ENCODE data around the gene MATR3.
"Not testable (repeated sequence)": the region's sequence is repeated elsewhere in the genome, so short reads cannot be mapped to it uniquely, and the experiment has no call there.

MATR3 gene

DNA sequence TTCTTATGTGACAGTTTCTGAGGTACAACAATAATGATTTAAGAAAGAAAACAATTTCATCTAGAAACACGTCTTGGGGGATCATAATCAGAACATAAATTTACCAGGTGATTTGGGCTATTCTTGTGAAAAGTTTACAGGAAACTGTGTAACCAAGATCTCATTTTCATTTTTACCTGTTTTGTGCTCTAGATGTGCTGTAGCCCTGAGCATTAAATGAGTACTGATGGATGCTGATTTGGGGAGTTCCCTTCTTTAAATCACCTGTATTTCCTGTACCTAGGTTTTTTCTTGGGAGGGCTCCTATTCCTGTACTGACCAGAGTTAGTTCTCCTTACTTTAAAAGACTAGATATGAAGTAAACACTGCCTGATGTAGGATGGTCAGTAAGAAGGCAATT, 12.7 kb downstream of the MATR3 start:
- no peak overlapping the region for H3K4me3 ChIP-seq (replicated peaks in 1 of 2; ENCODE audit: low read depth in 2 of 2, low read length in 2 of 2)
- no peak for TF ChIP-seq CTCF (IDR thresholded peaks at IDR 0.05; ENCODE audit: low read depth, low read length)
- DNase-seq (ENCODE audit: low read depth in 2 of 2), result no peak

- DNase-seq (ENCODE audit: low read depth in 2 of 2), result no peak
- no peak overlapping the region for H3K4me3 ChIP-seq (replicated peaks in 1 of 2; ENCODE audit: low read depth in 2 of 2, low read length in 2 of 2)
- TF ChIP-seq CTCF (IDR thresholded peaks at IDR 0.05; ENCODE audit: low read depth, low read length), result no peak
Observed at GRCh38 chr5:139306628-139307379, 13.3 kb downstream of the MATR3 start.

DNA sequence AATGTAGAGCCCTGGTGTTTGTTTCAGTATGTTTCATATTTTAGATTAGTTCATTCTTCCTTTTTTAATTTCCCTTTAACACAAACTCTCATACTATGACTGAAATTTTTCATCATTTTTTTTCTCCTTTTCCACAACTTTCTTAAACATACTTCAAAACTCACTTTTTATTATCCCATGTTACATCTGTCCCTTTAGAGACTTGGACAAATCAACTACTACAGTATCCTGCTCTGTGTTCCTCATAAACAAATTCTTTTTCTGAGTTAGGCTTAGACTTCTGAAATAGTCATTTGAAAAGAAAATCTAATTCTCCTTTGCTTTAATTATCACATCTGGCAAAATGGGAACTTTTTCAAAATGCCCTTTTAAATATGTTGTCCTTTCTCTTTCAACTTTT, 15.3 kb downstream of the MATR3 start:
- no peak overlapping the region for H3K4me3 ChIP-seq (replicated peaks in 1 of 2; ENCODE audit: low read depth in 2 of 2, low read length in 2 of 2)
- TF ChIP-seq CTCF (IDR thresholded peaks at IDR 0.05; ENCODE audit: low read depth, low read length), result no peak
- DNase-seq (ENCODE audit: low read depth in 2 of 2), result no peak

DNA sequence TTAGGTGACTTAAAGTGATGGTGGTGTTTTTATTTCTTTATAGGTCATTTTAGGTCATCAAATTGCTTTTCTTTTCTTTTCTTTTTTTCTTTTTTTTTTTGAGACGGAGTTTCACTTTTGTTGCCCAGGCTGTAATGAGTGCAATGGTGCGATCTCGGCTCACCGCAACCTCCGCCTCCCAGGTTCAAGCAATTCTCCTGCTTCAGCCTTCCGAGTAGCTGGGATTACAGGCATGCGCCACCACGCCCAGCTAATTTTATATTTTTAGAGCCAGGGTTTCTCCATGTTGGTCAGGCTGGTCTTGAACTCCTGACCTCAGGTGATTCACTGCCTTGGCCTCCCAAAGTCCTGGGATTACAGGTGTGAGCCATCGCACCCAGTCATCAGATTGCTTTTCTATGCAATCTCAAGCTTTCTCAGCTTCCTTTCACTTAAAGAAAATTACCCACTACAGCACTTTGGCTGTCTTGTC, 17.2 kb downstream of the MATR3 start:
- not testable (repeated sequence) for H3K4me3 ChIP-seq (replicated peaks in 1 of 2; ENCODE audit: low read depth in 2 of 2, low read length in 2 of 2)
- peak in 1 of 2 donors; percentile 52 for DNase-seq (ENCODE audit: low read depth in 2 of 2)

DNA sequence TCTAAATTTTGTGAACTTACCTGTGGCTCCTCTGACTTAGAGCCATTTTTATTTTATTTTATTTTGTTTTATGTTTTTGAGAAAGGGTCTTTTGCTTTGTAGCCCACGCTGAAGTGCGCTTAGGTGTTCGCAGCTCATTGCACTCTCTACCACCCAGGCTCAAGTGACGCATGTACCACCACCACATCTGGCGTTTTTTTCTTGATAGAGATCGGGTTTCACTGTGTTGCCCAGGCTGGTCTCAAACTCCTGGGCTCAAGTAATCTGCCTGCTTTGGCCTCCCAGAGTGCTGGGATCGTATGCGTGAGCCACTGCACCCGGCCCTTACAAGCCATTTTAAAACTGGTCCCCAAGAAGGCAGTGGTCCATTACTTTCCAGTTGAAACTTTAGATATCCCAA, 18.5 kb downstream of the MATR3 start:
- no peak for TF ChIP-seq CTCF (IDR thresholded peaks at IDR 0.05; ENCODE audit: low read depth, low read length)
- no peak overlapping the region for H3K4me3 ChIP-seq (replicated peaks in 1 of 2; ENCODE audit: low read depth in 2 of 2, low read length in 2 of 2)
- DNase-seq (ENCODE audit: low read depth in 2 of 2), result no peak

DNA sequence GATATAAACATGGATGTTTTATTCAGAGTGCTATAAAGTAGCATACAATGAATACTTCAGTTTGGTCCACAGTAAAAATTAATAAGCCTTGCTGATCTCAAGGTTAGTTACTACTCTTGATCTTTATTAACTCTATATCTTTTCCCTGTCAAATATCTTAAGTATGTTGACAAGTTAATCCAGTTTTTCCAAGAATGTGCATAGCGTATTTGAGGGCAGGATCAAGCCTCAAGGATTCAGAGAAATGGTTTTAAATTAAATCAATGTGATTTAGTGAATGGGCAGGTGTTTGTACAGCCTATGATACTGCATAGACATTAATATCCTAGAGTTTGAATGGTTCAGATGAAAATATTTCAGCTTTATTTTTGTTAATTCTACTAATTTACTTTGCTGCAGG, 20.7 kb downstream of the MATR3 start:
- H3K4me3 ChIP-seq (replicated peaks in 1 of 2; ENCODE audit: low read depth in 2 of 2, low read length in 2 of 2), result no peak overlapping the region
- DNase-seq (ENCODE audit: low read depth in 2 of 2), result no peak
- TF ChIP-seq CTCF (IDR thresholded peaks at IDR 0.05; ENCODE audit: low read depth, low read length), result no peak

DNA sequence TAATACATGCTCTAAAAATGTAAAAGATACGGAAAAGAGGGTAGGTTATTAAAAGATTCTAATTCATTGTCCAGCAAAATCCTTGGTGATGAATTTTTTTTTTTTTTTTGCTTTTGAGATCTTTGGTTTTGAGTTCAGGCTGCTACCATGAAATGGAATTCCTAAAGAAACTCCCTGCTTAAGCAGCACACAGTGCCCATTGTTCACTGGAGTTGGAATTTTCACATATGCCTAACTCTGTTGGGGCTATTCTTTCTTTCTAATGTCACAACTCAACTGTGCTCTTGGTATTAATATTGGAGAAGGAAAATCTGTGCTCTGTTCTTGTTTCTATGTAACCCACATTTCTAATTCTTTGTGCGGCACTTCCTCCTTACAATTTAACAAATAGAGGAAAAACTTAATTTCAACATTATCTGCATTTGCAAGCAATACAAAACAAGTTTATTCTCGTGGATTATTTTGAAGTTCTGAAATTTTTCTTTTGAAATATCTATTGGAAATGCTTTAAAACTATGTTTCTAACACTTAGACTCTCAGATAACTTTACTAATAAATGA, 21.6 kb downstream of the MATR3 start:
- TF ChIP-seq CTCF (IDR thresholded peaks at IDR 0.05; ENCODE audit: low read depth, low read length), result no peak
- no peak for DNase-seq (ENCODE audit: low read depth in 2 of 2)
- no peak overlapping the region for H3K4me3 ChIP-seq (replicated peaks in 1 of 2; ENCODE audit: low read depth in 2 of 2, low read length in 2 of 2)

Data from cardiac fibroblast (primary cell).